Panc1 (cell line): ENCODE results near the gene ERC2. TPM values are rescaled to one million over a fixed set of nuclear protein-coding genes. Genes with fewer than 3 reads are reported as not detected.

Experiments
- ATAC-seq: fragments of 200-7000 bp; cut with Tn5 transposase; 2 replicates; pipeline ENCODE4 v1.9.1; 2020; ENCODE audit warnings: mild to moderate bottlenecking, moderate library complexity
- BruUV-seq: library from RNA; stranded (reverse); fragments of 400-500 nt; replicated peaks from 2 replicates; lab custom pipeline; 2021; lab: Mats Ljungman, UMichigan
- CTCF ChIA-PET: fragments of 300-600 bp; sonication (Branson Sonifier 250); formaldehyde crosslinking; loops from one replicate; lab custom pipeline; 2022; ENCODE audit warnings: antibody characterized with exemption; lab: Charles Lee
- POLR2A ChIA-PET: fragments of 300-600 bp; sonication (Branson Sonifier 250); formaldehyde crosslinking; loops from one replicate; lab custom pipeline; 2022; ENCODE audit warnings: antibody characterized with exemption; lab: Charles Lee
- DNase-seq: peaks from one replicate; pipeline ENCODE4 v3.0.0-alpha.2; 2010; ENCODE audit warnings: low read depth, low spot score
- H3K27ac ChIP-seq: 2 replicates; pipeline ENCODE4 v1.5.1; 2011; ENCODE audit warnings: mild to moderate bottlenecking, low read length, inconsistent platforms
- H3K27me3 ChIP-seq: fragments of 200-500 bp; sonication (Bioruptor generic); 2 replicates; pipeline ENCODE4 v1.6.0; 2014; ENCODE audit warnings: low read length, inconsistent platforms; ENCODE audit not compliant: control insufficient read depth, insufficient read depth
- H3K36me3 ChIP-seq: fragments of 200-500 bp; sonication (Bioruptor generic); 2 replicates; pipeline ENCODE4 v1.5.1; 2014; ENCODE audit warnings: inconsistent platforms, mild to moderate bottlenecking, low read length, moderate library complexity; ENCODE audit not compliant: control insufficient read depth, insufficient read depth
- H3K4me1 ChIP-seq: 2 replicates; pipeline ENCODE4 v1.5.1; 2011; ENCODE audit warnings: inconsistent platforms, mild to moderate bottlenecking, low read length, moderate library complexity; ENCODE audit not compliant: control insufficient read depth, insufficient read depth
- H3K4me3 ChIP-seq, 2 experiments: 2 replicates each; pipeline ENCODE4 v1.5.1; 2011 to 2012; ENCODE audit warnings: low read depth in 2 of 2, low read length in 2 of 2, mild to moderate bottlenecking in 2 of 2, inconsistent platforms in 1 of 2, moderate library complexity in 1 of 2
- H3K9me3 ChIP-seq: fragments of 200-500 bp; sonication (Bioruptor generic); 2 replicates; pipeline ENCODE4 v1.5.1; 2014; ENCODE audit warnings: low read depth, mild to moderate bottlenecking, inconsistent platforms, low read length, moderate library complexity; ENCODE audit not compliant: control insufficient read depth, insufficient read depth
- CTCF ChIP-seq: fragments of 450-650 bp; IDR thresholded peaks from 2 replicates; pipeline ENCODE4 v1.5.1; 2017; ENCODE audit warnings: mild to moderate bottlenecking
- POLR2AphosphoS5 ChIP-seq: IDR thresholded peaks from 2 replicates; pipeline ENCODE4 v1.6.1; 2012; ENCODE audit warnings: mild to moderate bottlenecking, low read depth, low read length, moderate library complexity
- REST ChIP-seq, 2 experiments: IDR thresholded peaks; 2 replicates each; pipeline ENCODE4 v1.6.1; 2011 to 2012; ENCODE audit warnings: low read depth in 2 of 2, control low read depth in 1 of 2, low read length in 1 of 2, mild to moderate bottlenecking in 1 of 2, moderate library complexity in 1 of 2; ENCODE audit not compliant: insufficient read depth in 1 of 2
- SIN3A ChIP-seq: IDR thresholded peaks from 2 replicates; pipeline ENCODE4 v1.6.1; 2012; ENCODE audit warnings: low read depth, mild to moderate bottlenecking, low read length, moderate library complexity, borderline replicate concordance; ENCODE audit not compliant: insufficient read depth
- TCF7L2 ChIP-seq: IDR thresholded peaks from 2 replicates; pipeline ENCODE4 v1.6.1; 2011; ENCODE audit warnings: mild to moderate bottlenecking, low read depth, low read length, inconsistent platforms
- in situ Hi-C: cut with HindIII; loops from 2 replicates; pipeline ENCODE4 v1.10.0; 2016; ENCODE audit warnings: low sequenced_read_pairs, low pct_unique_long_range_greater_than_20kb
- intact Hi-C: fragments of 100-400 bp; cut with micrococcal nuclease; formaldehyde crosslinking; loops from one replicate; pipeline ENCODE4 v1.10.0; 2022; ENCODE audit not compliant: unreplicated experiment
- total RNA-seq: library from RNA; stranded (reverse); gene quantifications from one replicate; pipeline ENCODE4 v1.2.1, GENCODE V29; 2021; ENCODE audit not compliant: unreplicated experiment

The ERC2 gene
- total RNA-seq, 1 experiment from 2014 or later = 0.33 TPM

GRCh38 chr3:55494976-55495375 is 973.3 kb downstream of the ERC2 start:
- Histone ChIP-seq H3K4me3 (no peak overlapping the region), H3K9me3 (no peaks in the 10 kb centered on the region), H3K4me1 (no peaks in the 10 kb centered on the region), H3K36me3 (no peaks in the 10 kb centered on the region), H3K27me3 (peaks cover 2% of the 10 kb centered on the region; the same call in 1 of the 2 replicates), H3K27ac (no peak overlapping the region)
- TF ChIP-seq SIN3A = no peak
- TF ChIP-seq REST (IDR thresholded peaks at IDR 0.05; ENCODE audit: insufficient read depth in 1 of 2, low read depth in 2 of 2, low read length in 1 of 2) = no peak
- TF ChIP-seq CTCF = no peak
- TF ChIP-seq POLR2AphosphoS5 = no peak
- TF ChIP-seq TCF7L2 = no peak
- ChIA-PET CTCF (no interaction called here), POLR2A (no interaction called here)
- intact Hi-C loops = no loop called here
- in situ Hi-C loops = no loop called here
- no peak for ATAC-seq
- DNase-seq = no peak
- BruUV-seq = no TSS peak

GRCh38 chr3:55492976-55493375 is 975.3 kb downstream of the ERC2 start:
- H3K9me3 ChIP-seq = no peaks in the 10 kb centered on the region
- H3K27ac ChIP-seq = no peak overlapping the region
- no peak for DNase-seq
- no peak overlapping the region for H3K4me3 ChIP-seq
- CTCF ChIA-PET = no interaction called here
- BruUV-seq = no TSS peak
- 0 out of 2 replicates have a peak, but pooled peaks cover 3% of the 10 kb centered on the region for H3K4me1 ChIP-seq
- H3K27me3 ChIP-seq = peaks cover 5% of the 10 kb centered on the region; the same call in 1 of the 2 replicates
- intact Hi-C loops = no loop called here
- no peaks in the 10 kb centered on the region for H3K36me3 ChIP-seq
- POLR2A ChIA-PET = no interaction called here
- TF ChIP-seq REST (IDR thresholded peaks at IDR 0.05; ENCODE audit: insufficient read depth in 1 of 2, low read depth in 2 of 2, low read length in 1 of 2) (no peak), SIN3A (no peak), TCF7L2 (no peak), POLR2AphosphoS5 (no peak), CTCF (no peak)
- no peak for ATAC-seq
- in situ Hi-C loops = no loop called here
